SJSA1 (cell line): ENCODE measurements around the gene PEX5L. TPM values are rescaled to one million over a fixed set of nuclear protein-coding genes. Genes with fewer than 3 reads are reported as not detected.
A peak's percentile ranks its signal among the peaks of the same experiment; 100 is the strongest.

ENCODE experiments used
- DNase-seq, 2 experiments: peaks; one replicate each; pipeline ENCODE4 v3.0.0-alpha.2; 2015 to 2020; ENCODE audit warnings: low spot score in 2 of 2, low read depth in 1 of 2
- H3K27ac ChIP-seq: fragments of 250-450 bp; sonication (Bioruptor Pico); 2 replicates; pipeline ENCODE4 v1.5.1; 2020; ENCODE audit warnings: mild to moderate bottlenecking, moderate library complexity
- H3K27me3 ChIP-seq: fragments of 250-450 bp; sonication (Bioruptor Pico); replicated peaks from 2 replicates; pipeline ENCODE4 v1.5.1; 2020; ENCODE audit warnings: mild to moderate bottlenecking, moderate library complexity
- H3K36me3 ChIP-seq: fragments of 250-450 bp; sonication (Bioruptor Pico); 2 replicates; pipeline ENCODE4 v1.5.1; 2020; ENCODE audit warnings: mild to moderate bottlenecking
- H3K4me1 ChIP-seq: fragments of 250-450 bp; sonication (Bioruptor Pico); replicated peaks from 2 replicates; pipeline ENCODE4 v1.6.1; 2021; ENCODE audit warnings: mild to moderate bottlenecking
- H3K4me3 ChIP-seq: fragments of 250-450 bp; sonication (Bioruptor Pico); 2 replicates; pipeline ENCODE4 v1.5.1; 2020; ENCODE audit warnings: mild to moderate bottlenecking
- H3K9me3 ChIP-seq: fragments of 250-450 bp; sonication (Bioruptor Pico); replicated peaks from 2 replicates; pipeline ENCODE4 v1.5.1; 2020; ENCODE audit warnings: mild to moderate bottlenecking
- total RNA-seq: library from RNA; depleted of rRNA; stranded (reverse); fragments of >200 nt; shearing (Covaris generic); gene quantifications from 2 replicates; pipeline ENCODE4 v1.2.3, GENCODE V29; 2014

PEX5L gene
- total RNA-seq, 1 experiment from 2014 or later: not detected

DNA sequence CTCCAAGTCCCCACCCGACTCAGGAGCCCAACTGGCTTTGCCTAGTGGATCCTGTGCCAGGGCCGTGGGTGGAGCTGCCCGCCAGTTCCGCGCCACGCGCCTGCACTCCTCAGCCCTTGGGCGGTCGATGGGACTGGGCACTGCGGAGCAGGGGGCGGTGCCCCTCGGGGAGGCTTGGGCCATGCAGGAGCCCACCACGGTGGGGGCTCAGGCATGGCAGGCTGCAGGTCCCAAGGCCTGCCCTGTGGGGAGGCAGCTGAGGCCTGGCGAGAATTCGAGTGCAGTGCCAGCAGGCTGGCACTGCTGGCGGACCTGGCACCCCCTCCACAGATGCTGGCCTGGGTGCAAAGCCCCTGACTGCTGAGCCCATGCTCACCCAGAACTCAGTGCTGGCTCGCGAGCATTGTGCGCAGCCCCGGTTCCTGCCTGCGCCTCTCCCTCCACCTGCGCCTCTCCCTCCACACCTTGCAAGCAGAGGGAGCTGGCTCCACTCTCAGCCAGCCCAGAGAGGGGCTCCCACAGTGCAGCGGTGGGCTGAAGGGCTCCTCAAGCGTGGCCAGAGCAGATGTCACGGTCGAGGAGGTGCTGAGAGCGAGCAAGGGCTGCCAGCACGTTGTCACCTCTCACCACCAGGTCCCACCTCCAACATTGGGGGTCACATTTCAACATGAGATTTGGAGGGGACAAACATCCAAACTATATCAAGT is 261.2 kb downstream of the PEX5L start:
- H3K9me3 ChIP-seq: no peaks in the 10 kb centered on the region
- H3K4me1 ChIP-seq: no peaks in the 10 kb centered on the region
- H3K27me3 ChIP-seq: no peaks in the 10 kb centered on the region
- H3K36me3 ChIP-seq: peaks cover 16% of the 10 kb centered on the region
- no peak for DNase-seq
- no peak overlapping the region for H3K4me3 ChIP-seq
- no peak overlapping the region for H3K27ac ChIP-seq

DNA sequence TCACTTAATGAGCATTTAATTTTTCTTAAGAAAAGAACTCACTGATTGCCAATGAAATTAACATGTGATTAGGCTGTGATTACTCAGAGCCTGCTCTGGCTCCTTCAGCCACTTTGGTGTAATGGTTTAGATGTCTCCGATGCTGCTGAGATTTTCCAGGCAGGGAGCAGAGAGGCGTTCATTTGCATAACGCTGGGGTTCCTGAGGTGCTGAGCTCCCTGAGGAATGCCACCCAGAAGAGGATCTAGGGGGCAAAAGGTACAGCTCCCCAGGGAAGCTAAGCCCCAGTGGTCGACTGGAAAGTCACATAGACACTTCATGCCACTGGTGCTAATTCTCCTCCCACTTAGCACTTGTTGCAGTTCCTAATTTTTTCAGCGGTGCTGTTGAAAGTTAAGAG is 264.4 kb downstream of the PEX5L start:
- no peaks in the 10 kb centered on the region for H3K9me3 ChIP-seq
- H3K4me3 ChIP-seq: no peak overlapping the region
- no peaks in the 10 kb centered on the region for H3K27me3 ChIP-seq
- no peak for DNase-seq
- H3K36me3 ChIP-seq: peaks cover 25% of the 10 kb centered on the region
- H3K27ac ChIP-seq: no peak overlapping the region
- H3K4me1 ChIP-seq: no peaks in the 10 kb centered on the region

DNA sequence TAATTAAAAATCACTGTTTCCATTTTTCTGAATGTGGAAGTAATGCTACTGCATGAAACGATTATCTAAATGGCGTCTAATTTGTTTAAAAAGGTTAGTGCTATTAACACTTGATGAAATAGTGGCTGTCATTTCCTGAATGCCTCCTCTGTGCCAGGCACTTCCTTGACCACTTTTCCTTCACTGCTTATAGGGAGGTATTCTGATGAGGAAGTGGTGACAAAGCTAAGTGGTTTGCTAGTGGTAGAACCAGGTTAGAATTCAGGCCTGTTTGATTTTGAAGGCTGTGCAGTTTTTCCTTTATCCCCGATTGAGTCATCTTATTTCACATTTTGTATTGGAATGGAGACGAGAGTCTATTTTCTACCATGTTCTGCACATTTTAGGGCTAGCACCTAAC is 264.9 kb downstream of the PEX5L start:
- Histone ChIP-seq H3K27ac (no peak overlapping the region), H3K4me3 (no peak overlapping the region), H3K9me3 (no peaks in the 10 kb centered on the region), H3K36me3 (peaks cover 29% of the 10 kb centered on the region), H3K27me3 (no peaks in the 10 kb centered on the region), H3K4me1 (no peaks in the 10 kb centered on the region)
- DNase-seq: no peak

- peaks cover 38% of the 10 kb centered on the region for H3K36me3 ChIP-seq
- H3K4me3 ChIP-seq: no peak overlapping the region
- no peaks in the 10 kb centered on the region for H3K4me1 ChIP-seq
- H3K9me3 ChIP-seq: no peaks in the 10 kb centered on the region
- DNase-seq: no peak
- no peaks in the 10 kb centered on the region for H3K27me3 ChIP-seq
- no peak overlapping the region for H3K27ac ChIP-seq
Measured at GRCh38 chr3:179769411-179770247, 267.1 kb downstream of the PEX5L start.

GRCh38 chr3:179768080-179768479 is 268.7 kb downstream of the PEX5L start:
- no peak overlapping the region for H3K4me3 ChIP-seq
- peaks cover 32% of the 10 kb centered on the region for H3K36me3 ChIP-seq
- H3K27ac ChIP-seq: no peak overlapping the region
- peak in 1 of 2 experiments; percentile 6 for DNase-seq
- no peaks in the 10 kb centered on the region for H3K9me3 ChIP-seq
- no peaks in the 10 kb centered on the region for H3K4me1 ChIP-seq
- no peaks in the 10 kb centered on the region for H3K27me3 ChIP-seq

DNA sequence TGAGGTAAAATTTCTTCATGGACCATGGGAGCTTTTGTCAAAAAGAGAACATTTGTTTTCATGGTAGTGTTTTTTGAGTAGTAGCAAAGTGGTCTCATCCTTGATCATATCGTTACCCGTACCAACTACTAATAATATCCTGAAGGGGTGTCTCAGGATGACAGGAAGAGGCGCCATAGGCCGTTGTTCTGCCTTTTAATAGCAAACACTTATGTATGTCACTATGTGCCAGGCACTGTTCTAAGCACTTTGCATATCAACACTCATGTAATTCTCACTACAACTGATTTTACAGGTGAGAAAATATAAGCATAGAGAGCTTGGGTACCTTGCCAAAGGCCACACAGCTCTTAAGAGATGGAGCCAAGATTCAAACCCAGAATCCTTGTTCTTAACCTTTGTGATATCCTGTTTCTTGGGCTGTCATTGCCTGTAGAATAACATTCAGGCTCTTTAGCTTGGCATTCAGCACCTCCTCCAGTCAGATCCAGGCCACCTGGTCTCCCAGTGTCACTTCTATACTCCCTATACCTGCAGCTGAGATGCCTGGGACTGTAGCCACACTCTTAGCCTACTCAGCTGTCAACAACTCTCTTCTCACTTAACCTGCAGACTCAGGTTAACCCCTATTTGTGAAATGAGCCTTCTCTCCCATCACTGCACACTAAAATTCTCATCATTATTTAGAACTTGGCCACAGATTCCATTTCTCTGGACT is 270.2 kb downstream of the PEX5L start:
- H3K27me3 ChIP-seq: no peaks in the 10 kb centered on the region
- no peak for DNase-seq
- H3K36me3 ChIP-seq: peaks cover 38% of the 10 kb centered on the region
- H3K27ac ChIP-seq: no peak overlapping the region
- no peak overlapping the region for H3K4me3 ChIP-seq
- no peaks in the 10 kb centered on the region for H3K4me1 ChIP-seq
- H3K9me3 ChIP-seq: no peaks in the 10 kb centered on the region

DNA sequence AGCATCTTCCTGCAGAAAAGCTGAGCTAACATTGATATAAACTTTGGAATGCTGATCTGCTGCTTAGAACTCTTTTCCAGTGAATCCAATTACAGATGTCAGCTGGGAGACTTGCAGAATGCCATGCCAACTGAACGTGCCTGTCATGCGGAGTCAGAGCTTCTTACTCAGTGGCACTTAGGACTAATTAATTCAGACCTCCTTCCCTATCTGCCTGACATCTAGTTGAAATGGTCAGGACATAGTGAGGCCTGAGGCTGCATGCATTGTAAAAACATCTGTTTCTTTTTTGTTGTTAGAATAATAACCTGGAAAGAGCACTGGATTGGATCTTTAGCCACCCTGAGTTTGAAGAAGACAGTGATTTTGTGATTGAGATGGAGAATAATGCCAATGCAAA is 271.3 kb downstream of the PEX5L start:
- H3K27ac ChIP-seq: no peak overlapping the region
- no peak for DNase-seq
- no peaks in the 10 kb centered on the region for H3K27me3 ChIP-seq
- H3K4me3 ChIP-seq: no peak overlapping the region
- H3K9me3 ChIP-seq: no peaks in the 10 kb centered on the region
- H3K4me1 ChIP-seq: peaks cover 4% of the 10 kb centered on the region
- H3K36me3 ChIP-seq: peaks cover 46% of the 10 kb centered on the region

GRCh38 chr3:179760944-179761343 is 275.8 kb downstream of the PEX5L start:
- Histone ChIP-seq H3K36me3 (peaks cover 26% of the 10 kb centered on the region), H3K27me3 (no peaks in the 10 kb centered on the region), H3K4me3 (no peak overlapping the region), H3K9me3 (no peaks in the 10 kb centered on the region), H3K27ac (no peak overlapping the region), H3K4me1 (peaks cover 4% of the 10 kb centered on the region)
- DNase-seq: peak in 1 of 2 experiments; percentile 7

GRCh38 chr3:179750720-179751328 is 285.9 kb downstream of the PEX5L start:
- no peak overlapping the region for H3K27ac ChIP-seq
- H3K27me3 ChIP-seq: no peaks in the 10 kb centered on the region
- peak in 1 of 2 experiments; percentile 28 for DNase-seq
- H3K4me1 ChIP-seq: no peaks in the 10 kb centered on the region
- peaks cover 17% of the 10 kb centered on the region; the same call in 1 of the 2 replicates for H3K36me3 ChIP-seq
- H3K9me3 ChIP-seq: no peaks in the 10 kb centered on the region
- no peak overlapping the region for H3K4me3 ChIP-seq

DNA sequence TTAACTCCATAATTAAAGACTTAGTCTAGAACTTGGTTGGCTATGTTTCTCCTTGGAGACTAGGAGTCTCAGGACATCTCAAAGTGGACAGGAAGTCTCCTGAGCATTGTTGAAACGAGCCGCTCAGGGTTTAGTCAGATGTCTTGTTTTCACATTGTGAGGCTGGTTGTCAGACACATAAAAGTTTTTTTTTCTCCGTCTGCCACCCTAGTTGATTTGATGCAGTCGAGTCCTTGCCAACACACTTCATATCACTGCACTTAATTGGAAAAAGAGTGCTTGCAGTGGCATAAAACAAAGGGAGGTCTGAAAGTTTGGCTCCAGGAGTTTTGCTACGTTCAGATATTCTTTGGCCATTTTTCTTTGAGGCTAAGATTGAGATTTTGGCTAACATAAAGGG is 291.0 kb downstream of the PEX5L start:
- no peak overlapping the region for H3K4me3 ChIP-seq
- H3K27me3 ChIP-seq: no peaks in the 10 kb centered on the region
- no peaks in the 10 kb centered on the region for H3K9me3 ChIP-seq
- no peaks in the 10 kb centered on the region for H3K4me1 ChIP-seq
- H3K36me3 ChIP-seq: peaks cover 22% of the 10 kb centered on the region
- no peak for DNase-seq
- no peak overlapping the region for H3K27ac ChIP-seq

DNA sequence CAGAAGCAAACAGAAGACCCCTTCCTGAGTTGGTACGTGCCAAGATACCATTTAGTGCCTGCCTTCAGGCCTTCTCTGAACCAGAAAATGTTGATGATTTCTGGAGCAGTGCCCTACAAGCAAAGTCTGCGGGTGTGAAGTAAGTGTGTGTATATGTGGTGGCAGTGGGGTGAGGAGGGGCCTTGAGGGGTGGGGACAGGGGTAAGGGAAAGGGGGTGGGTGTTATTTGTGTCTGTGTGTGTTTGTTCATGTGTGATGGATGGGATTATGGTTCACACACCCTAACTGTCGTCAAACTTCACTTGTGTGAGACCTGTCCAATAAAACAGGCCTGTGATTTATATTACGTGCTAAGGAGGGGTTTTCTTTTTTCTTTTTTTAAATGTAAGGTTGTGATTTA is 291.7 kb downstream of the PEX5L start:
- Histone ChIP-seq H3K36me3 (peaks cover 26% of the 10 kb centered on the region), H3K4me1 (no peaks in the 10 kb centered on the region), H3K27me3 (no peaks in the 10 kb centered on the region), H3K9me3 (no peaks in the 10 kb centered on the region), H3K27ac (no peak overlapping the region), H3K4me3 (no peak overlapping the region)
- no peak for DNase-seq
